Stimulated activated naive CD8-positive, alpha-beta T cell treated with anti-CD3 and anti-CD28 coated beads, Interleukin-15, Interleukin-2, amounts not matched to agents 100 ng/mL and 50 ng/mL, for 24 hours (primary cell): ENCODE measurements around the gene USP25.
A peak's percentile ranks its signal among the peaks of the same experiment; 100 is the strongest.

Experiments used
- H3K27ac Mint-ChIP-seq: one replicate; pipeline ENCODE4 v1.8.0; 2021; ENCODE audit warnings: mild to moderate bottlenecking, mixed read lengths
- H3K27me3 Mint-ChIP-seq: one replicate; pipeline ENCODE4 v1.8.0; 2021; ENCODE audit warnings: mixed read lengths
- H3K36me3 Mint-ChIP-seq: one replicate; pipeline ENCODE4 v1.8.0; 2021; ENCODE audit warnings: low read depth, mixed read lengths
- H3K4me1 Mint-ChIP-seq: one replicate; pipeline ENCODE4 v1.8.0; 2021; ENCODE audit warnings: low read depth, mixed read lengths
- H3K4me3 Mint-ChIP-seq: one replicate; pipeline ENCODE4 v1.8.0; 2021; ENCODE audit warnings: mild to moderate bottlenecking, mixed read lengths
- H3K9me3 Mint-ChIP-seq: one replicate; pipeline ENCODE4 v1.8.0; 2021; ENCODE audit warnings: mixed read lengths

Gene USP25

GRCh38 chr21:15729674-15730483, at the start of gene USP25:
USP25 (plus strand) TSS chr21:15729982; CDS start chr21:15730394, 412 bp downstream.
- Mint-ChIP-seq H3K9me3 (no peaks in the 10 kb centered on the region), H3K36me3 (no peaks in the 10 kb centered on the region), H3K27me3 (peaks cover 3% of the 10 kb centered on the region), H3K27ac (peak within 1 kb of the TSS; percentile 79), H3K4me1 (peaks cover 45% of the 10 kb centered on the region), H3K4me3 (peak within 1 kb of the TSS; percentile 89)

GRCh38 chr21:15682186-15682895, 47.4 kb upstream of the USP25 start:
- H3K4me3 Mint-ChIP-seq = no peak overlapping the region
- no peaks in the 10 kb centered on the region for H3K9me3 Mint-ChIP-seq
- no peak overlapping the region for H3K27ac Mint-ChIP-seq

GRCh38 chr21:15682977-15683376, 46.8 kb upstream of the USP25 start:
- Mint-ChIP-seq H3K36me3 (no peaks in the 10 kb centered on the region), H3K27ac (no peak overlapping the region), H3K27me3 (no peaks in the 10 kb centered on the region), H3K4me3 (no peak overlapping the region), H3K4me1 (peaks cover 6% of the 10 kb centered on the region), H3K9me3 (no peaks in the 10 kb centered on the region)

More at GRCh38 chr21:15682186-15682895, 47.4 kb upstream of the USP25 start:
- Mint-ChIP-seq H3K36me3 (no peaks in the 10 kb centered on the region), H3K4me1 (peaks cover 6% of the 10 kb centered on the region), H3K27me3 (no peaks in the 10 kb centered on the region)

GRCh38 chr21:15686506-15686905, 43.3 kb upstream of the USP25 start:
- Mint-ChIP-seq H3K27me3 (no peaks in the 10 kb centered on the region), H3K4me3 (no peak overlapping the region)

GRCh38 chr21:15687208-15687607, 42.6 kb upstream of the USP25 start:
- Mint-ChIP-seq H3K4me1 (peaks cover 15% of the 10 kb centered on the region), H3K9me3 (no peaks in the 10 kb centered on the region), H3K36me3 (no peaks in the 10 kb centered on the region), H3K27me3 (no peaks in the 10 kb centered on the region), H3K27ac (no peak overlapping the region), H3K4me3 (no peak overlapping the region)

More at GRCh38 chr21:15686506-15686905, 43.3 kb upstream of the USP25 start:
- H3K36me3 Mint-ChIP-seq = no peaks in the 10 kb centered on the region
- H3K4me1 Mint-ChIP-seq = peaks cover 16% of the 10 kb centered on the region
- no peaks in the 10 kb centered on the region for H3K9me3 Mint-ChIP-seq
- no peak overlapping the region for H3K27ac Mint-ChIP-seq

- Mint-ChIP-seq H3K27ac (no peak overlapping the region), H3K36me3 (no peaks in the 10 kb centered on the region)
Observed at GRCh38 chr21:15688016-15688415, 41.8 kb upstream of the USP25 start.

GRCh38 chr21:15688809-15689208, 41.0 kb upstream of the USP25 start:
- no peaks in the 10 kb centered on the region for H3K36me3 Mint-ChIP-seq
- no peak overlapping the region for H3K4me3 Mint-ChIP-seq
- H3K27me3 Mint-ChIP-seq = peaks cover 4% of the 10 kb centered on the region
- H3K9me3 Mint-ChIP-seq = no peaks in the 10 kb centered on the region
- no peak overlapping the region for H3K27ac Mint-ChIP-seq
- H3K4me1 Mint-ChIP-seq = peaks cover 10% of the 10 kb centered on the region

More at GRCh38 chr21:15688016-15688415, 41.8 kb upstream of the USP25 start:
- H3K4me1 Mint-ChIP-seq = peaks cover 10% of the 10 kb centered on the region
- H3K9me3 Mint-ChIP-seq = no peaks in the 10 kb centered on the region
- no peak overlapping the region for H3K4me3 Mint-ChIP-seq
- H3K27me3 Mint-ChIP-seq = peaks cover 4% of the 10 kb centered on the region

- Mint-ChIP-seq H3K27me3 (peaks cover 4% of the 10 kb centered on the region), H3K4me3 (no peak overlapping the region), H3K4me1 (peaks cover 10% of the 10 kb centered on the region), H3K27ac (no peak overlapping the region), H3K9me3 (peaks cover 8% of the 10 kb centered on the region), H3K36me3 (peaks cover 3% of the 10 kb centered on the region)
Observed at GRCh38 chr21:15692711-15693110, 37.1 kb upstream of the USP25 start.

- Mint-ChIP-seq H3K9me3 (peaks cover 10% of the 10 kb centered on the region), H3K4me3 (no peak overlapping the region), H3K27ac (no peak overlapping the region), H3K27me3 (peaks cover 4% of the 10 kb centered on the region), H3K36me3 (peaks cover 6% of the 10 kb centered on the region), H3K4me1 (no peaks in the 10 kb centered on the region)
Observed at GRCh38 chr21:15695241-15695640, 34.5 kb upstream of the USP25 start.

- Mint-ChIP-seq H3K27ac (no peak overlapping the region), H3K9me3 (peaks cover 22% of the 10 kb centered on the region), H3K4me1 (no peaks in the 10 kb centered on the region)
Observed at GRCh38 chr21:15701830-15702229, 28.0 kb upstream of the USP25 start.

GRCh38 chr21:15703932-15704331, 25.9 kb upstream of the USP25 start:
- no peaks in the 10 kb centered on the region for H3K36me3 Mint-ChIP-seq
- no peaks in the 10 kb centered on the region for H3K4me1 Mint-ChIP-seq
- H3K27me3 Mint-ChIP-seq = no peaks in the 10 kb centered on the region
- peaks cover 13% of the 10 kb centered on the region for H3K9me3 Mint-ChIP-seq
- no peak overlapping the region for H3K27ac Mint-ChIP-seq
- H3K4me3 Mint-ChIP-seq = no peak overlapping the region

More at GRCh38 chr21:15701830-15702229, 28.0 kb upstream of the USP25 start:
- no peak overlapping the region for H3K4me3 Mint-ChIP-seq
- H3K27me3 Mint-ChIP-seq = no peaks in the 10 kb centered on the region
- H3K36me3 Mint-ChIP-seq = peaks cover 6% of the 10 kb centered on the region

GRCh38 chr21:15706696-15707095, 23.1 kb upstream of the USP25 start:
- H3K27me3 Mint-ChIP-seq = peaks cover 10% of the 10 kb centered on the region
- H3K4me3 Mint-ChIP-seq = no peak overlapping the region
- H3K36me3 Mint-ChIP-seq = no peaks in the 10 kb centered on the region
- no peaks in the 10 kb centered on the region for H3K4me1 Mint-ChIP-seq
- no peak overlapping the region for H3K27ac Mint-ChIP-seq
- H3K9me3 Mint-ChIP-seq = peaks cover 13% of the 10 kb centered on the region

GRCh38 chr21:15713412-15713811, 16.4 kb upstream of the USP25 start:
- Mint-ChIP-seq H3K36me3 (no peaks in the 10 kb centered on the region), H3K27me3 (peaks cover 10% of the 10 kb centered on the region), H3K4me3 (no peak overlapping the region), H3K27ac (no peak overlapping the region), H3K4me1 (no peaks in the 10 kb centered on the region), H3K9me3 (no peaks in the 10 kb centered on the region)

GRCh38 chr21:15718711-15719110, 11.1 kb upstream of the USP25 start:
- H3K4me3 Mint-ChIP-seq = no peak overlapping the region
- H3K27me3 Mint-ChIP-seq = no peaks in the 10 kb centered on the region
- H3K4me1 Mint-ChIP-seq = no peaks in the 10 kb centered on the region
- no peaks in the 10 kb centered on the region for H3K36me3 Mint-ChIP-seq
- H3K27ac Mint-ChIP-seq = no peak overlapping the region
- no peaks in the 10 kb centered on the region for H3K9me3 Mint-ChIP-seq

GRCh38 chr21:15719976-15720375, 9.8 kb upstream of the USP25 start:
- Mint-ChIP-seq H3K27ac (no peak overlapping the region), H3K9me3 (no peaks in the 10 kb centered on the region), H3K4me1 (no peaks in the 10 kb centered on the region), H3K36me3 (no peaks in the 10 kb centered on the region), H3K4me3 (no peak overlapping the region), H3K27me3 (no peaks in the 10 kb centered on the region)
